ENCODE results near the gene PXYLP1. TPM values are rescaled to one million over a fixed set of nuclear protein-coding genes. Genes with fewer than 3 reads are reported as not detected.
A peak's percentile ranks its signal among the peaks of the same experiment; 100 is the strongest.

PXYLP1 gene
- total and polyA plus RNA-seq, 10 of the 15 experiments (the other 5 are each of a cell fraction or from before 2014, with no cell fraction given) = 0.06 to 1.7 (median 0.35) TPM

- TF ChIP-seq ZBTB4 (CRISPR knock-in tag; IDR thresholded peaks at IDR 0.05) (no peak), CBX5 (IDR thresholded peaks at IDR 0.05; ENCODE audit: low read depth) (peak; percentile 90), ZNF207 (IDR thresholded peaks at IDR 0.05; ENCODE audit: borderline replicate concordance) (no peak; the same call in 1 of the 2 replicates), ZZZ3 (IDR thresholded peaks at IDR 0.05; ENCODE audit: control insufficient read depth, insufficient read length, low read depth) (no peak), CREB1 (IDR thresholded peaks at IDR 0.05; ENCODE audit: low read depth) (0 out of 2 replicates have a peak, but pooled peaks have one; percentile 47), SP1 (IDR thresholded peaks at IDR 0.05; ENCODE audit: low read depth, low read length) (peak; percentile 39), SMAD1 (IDR thresholded peaks at IDR 0.05; ENCODE audit: low read depth, partially characterized antibody) (no peak), IRF4 (IDR thresholded peaks at IDR 0.05; ENCODE audit: low read depth, low read length) (peak; percentile 98), E2F4 (IDR thresholded peaks at IDR 0.05; ENCODE audit: low read depth, low read length) (no peak), FOS (IDR thresholded peaks at IDR 0.05; ENCODE audit: borderline replicate concordance, extremely low read depth, insufficient read length) (no peak), SMAD5 (IDR thresholded peaks at IDR 0.05; ENCODE audit: low read depth) (peak; percentile 59; the same call in 1 of the 2 replicates), PML (IDR thresholded peaks at IDR 0.05; ENCODE audit: low read length) (peak; percentile 62; the same call in 1 of the 2 replicates), BCLAF1 (IDR thresholded peaks at IDR 0.05) (no peak), CTCF (IDR thresholded peaks at IDR 0.05 in 2 of 3, conservative IDR thresholded peaks at IDR 0.05 in 1 of 3; ENCODE audit: control insufficient read depth in 2 of 3, extremely low read depth in 1 of 3, insufficient read depth in 1 of 3, low read depth in 3 of 3, low read length in 3 of 3) (no peak), PAX5 (IDR thresholded peaks at IDR 0.05; ENCODE audit: borderline replicate concordance, low read depth, low read length) (peak; percentile 66), E4F1 (IDR thresholded peaks at IDR 0.05; ENCODE audit: borderline replicate concordance, partially characterized antibody) (no peak)
Measured at GRCh38 chr3:141336672-141337522, 105.3 kb downstream of the PXYLP1 start (continued).

All from GM12878 (cell line).